H9 (cell line): ENCODE results near the gene ASCC1. TPM values are rescaled to one million over a fixed set of nuclear protein-coding genes. Genes with fewer than 3 reads are reported as not detected.

Source experiments
- DNase-seq: peaks from one replicate; pipeline ENCODE4 v3.0.0-alpha.2; 2017
- H2AFZ ChIP-seq: one replicate; pipeline ENCODE4 v1.6.1; 2013; ENCODE audit warnings: mild to moderate bottlenecking, low read length, control low read depth, moderate library complexity
- H2AK5ac ChIP-seq: 2 replicates; pipeline ENCODE4 v1.6.1; 2013; ENCODE audit warnings: low read length, control low read depth, mixed read lengths; ENCODE audit not compliant: insufficient read length
- H2BK120ac ChIP-seq: one replicate; pipeline ENCODE4 v1.6.1; 2013; ENCODE audit warnings: low read depth, mild to moderate bottlenecking, low read length, control low read depth, inconsistent platforms; ENCODE audit not compliant: poor library complexity, severe bottlenecking
- H2BK12ac ChIP-seq: 2 replicates; pipeline ENCODE4 v1.6.1; 2013; ENCODE audit warnings: low read length, control low read depth, mixed read lengths, low read depth; ENCODE audit not compliant: insufficient read length
- H2BK15ac ChIP-seq: 2 replicates; pipeline ENCODE4 v1.6.1; 2013; ENCODE audit warnings: low read depth, low read length, control low read depth
- H2BK20ac ChIP-seq: one replicate; pipeline ENCODE4 v1.6.1; 2013; ENCODE audit warnings: low read depth, mild to moderate bottlenecking, low read length, control low read depth, inconsistent platforms; ENCODE audit not compliant: poor library complexity, severe bottlenecking
- H2BK5ac ChIP-seq: 2 replicates; pipeline ENCODE4 v1.6.1; 2013; ENCODE audit warnings: low read length, control low read depth, mixed read lengths; ENCODE audit not compliant: insufficient read length
- H3K14ac ChIP-seq: 2 replicates; pipeline ENCODE4 v1.6.1; 2013; ENCODE audit warnings: low read length, control low read depth; ENCODE audit not compliant: insufficient read depth
- H3K18ac ChIP-seq: 2 replicates; pipeline ENCODE4 v1.6.1; 2013; ENCODE audit warnings: low read depth, mild to moderate bottlenecking, mixed read lengths, low read length, control low read depth; ENCODE audit not compliant: insufficient read length
- H3K23ac ChIP-seq: 2 replicates; pipeline ENCODE4 v1.6.1; 2013; ENCODE audit warnings: low read length, control low read depth, mixed read lengths, low read depth; ENCODE audit not compliant: insufficient read length
- H3K23me2 ChIP-seq: 2 replicates; pipeline ENCODE4 v1.6.1; 2013; ENCODE audit warnings: low read depth, mild to moderate bottlenecking, mixed read lengths, low read length, control low read depth; ENCODE audit not compliant: insufficient read length, poor library complexity, severe bottlenecking
- H3K27ac ChIP-seq: 2 replicates; pipeline ENCODE4 v1.5.1; 2013; ENCODE audit warnings: low read length, control low read depth, mixed read lengths, low read depth; ENCODE audit not compliant: insufficient read length
- H3K27me3 ChIP-seq: 2 replicates; pipeline ENCODE4 v1.6.1; 2013; ENCODE audit warnings: low read length, control low read depth, inconsistent platforms; ENCODE audit not compliant: insufficient read depth
- H3K4ac ChIP-seq: 2 replicates; pipeline ENCODE4 v1.6.1; 2013; ENCODE audit warnings: low read depth, mild to moderate bottlenecking, control low read depth, inconsistent platforms, low read length, moderate library complexity
- H3K4me1 ChIP-seq: 2 replicates; pipeline ENCODE4 v1.6.1; 2013; ENCODE audit warnings: low read length, control low read depth, inconsistent platforms; ENCODE audit not compliant: insufficient read depth
- H3K4me2 ChIP-seq: 2 replicates; pipeline ENCODE4 v1.6.1; 2013; ENCODE audit warnings: low read length, control low read depth, mixed read lengths; ENCODE audit not compliant: insufficient read length, insufficient read depth
- H3K56ac ChIP-seq: 2 replicates; pipeline ENCODE4 v1.6.1; 2013; ENCODE audit warnings: low read depth, mild to moderate bottlenecking, mixed read lengths, low read length, control low read depth; ENCODE audit not compliant: insufficient read length
- H3K79me1 ChIP-seq: 2 replicates; pipeline ENCODE4 v1.6.1; 2013; ENCODE audit warnings: low read depth, mild to moderate bottlenecking, moderate library complexity, low read length, control low read depth, inconsistent platforms; ENCODE audit not compliant: insufficient read depth, poor library complexity, severe bottlenecking
- H3K79me2 ChIP-seq: 2 replicates; pipeline ENCODE4 v1.6.1; 2013; ENCODE audit warnings: low read length, control low read depth, inconsistent platforms; ENCODE audit not compliant: insufficient read depth
- H3K9ac ChIP-seq: 2 replicates; pipeline ENCODE4 v1.6.1; 2013; ENCODE audit warnings: low read length, control low read depth, mixed read lengths; ENCODE audit not compliant: insufficient read length; ENCODE audit errors: extremely low read depth
- H3K9me3 ChIP-seq: one replicate; pipeline ENCODE4 v1.6.1; 2013; ENCODE audit warnings: low read depth, low read length, inconsistent platforms; ENCODE audit not compliant: control insufficient read depth
- H3T11ph ChIP-seq: one replicate; pipeline ENCODE4 v1.6.1; 2013; ENCODE audit warnings: mild to moderate bottlenecking, low read length, control low read depth, inconsistent platforms
- H4K20me1 ChIP-seq: one replicate; pipeline ENCODE4 v1.6.1; 2013; ENCODE audit not compliant: control insufficient read depth, insufficient read length, insufficient read depth
- H4K5ac ChIP-seq: 2 replicates; pipeline ENCODE4 v1.6.1; 2013; ENCODE audit warnings: low read depth, mild to moderate bottlenecking, mixed read lengths, low read length, control low read depth; ENCODE audit not compliant: insufficient read length
- H4K8ac ChIP-seq: replicated peaks from 2 replicates; pipeline ENCODE4 v1.6.1; 2013; ENCODE audit warnings: low read length, control low read depth, mixed read lengths, low read depth; ENCODE audit not compliant: insufficient read length
- H4K91ac ChIP-seq: 2 replicates; pipeline ENCODE4 v1.6.1; 2013; ENCODE audit warnings: low read depth, mild to moderate bottlenecking, moderate library complexity, mixed read lengths, low read length, control low read depth; ENCODE audit not compliant: insufficient read length
- H3K27ac Mint-ChIP-seq, 3 experiments: 2 replicates in 2 of 3; 3 replicates in 1 of 3; pipeline ENCODE4 v1.8.0; 2020 to 2021; ENCODE audit warnings: mixed read lengths in 3 of 3, mild to moderate bottlenecking in 1 of 3, moderate library complexity in 1 of 3
- H3K27me3 Mint-ChIP-seq: 2 replicates; pipeline ENCODE4 v1.8.0; 2021; ENCODE audit warnings: low read depth, mild to moderate bottlenecking, moderate library complexity, mixed read lengths
- H3K36me3 Mint-ChIP-seq, 3 experiments: 2 replicates in 2 of 3; 3 replicates in 1 of 3; pipeline ENCODE4 v1.8.0; 2020 to 2021; ENCODE audit warnings: low read depth in 3 of 3, mixed read lengths in 3 of 3; ENCODE audit not compliant: insufficient read depth in 1 of 3
- H3K4me1 Mint-ChIP-seq, 2 experiments: 2 replicates each; pipeline ENCODE4 v1.8.0; 2020; ENCODE audit warnings: mixed read lengths in 2 of 2
- H3K4me3 Mint-ChIP-seq, 2 experiments: 2 replicates in 1 of 2; 3 replicates in 1 of 2; pipeline ENCODE4 v1.8.0; 2020 to 2021; ENCODE audit warnings: mild to moderate bottlenecking in 2 of 2, mixed read lengths in 2 of 2, moderate library complexity in 1 of 2
- H3K9me3 Mint-ChIP-seq, 2 experiments: 2 replicates in 1 of 2; 3 replicates in 1 of 2; pipeline ENCODE4 v1.8.0; 2020; ENCODE audit warnings: mild to moderate bottlenecking in 2 of 2, mixed read lengths in 2 of 2, moderate library complexity in 1 of 2
- WGBS: extraction: QIAGEN DNeasy Blood & Tissue Kit; methylation state at CpG from one replicate; pipeline ENCODE4 v1.1.7; 2013; ENCODE audit warnings: missing lambda C conversion rate, low lambda C conversion rate, mixed read lengths; ENCODE audit not compliant: insufficient read length; ENCODE audit errors: extremely low coverage; 5-methylcytosine and 5-hydroxymethylcytosine counted together
- total RNA-seq: library from RNA; stranded (reverse); gene quantifications from 2 replicates; pipeline ENCODE4 v1.2.1, GENCODE V29; 2021
- TF ChIP-seq, protein P1 (sequence below): fragments of 200-600 bp; sonication (generic); conservative IDR thresholded peaks from 3 replicates; pipeline ENCODE4 v1.8.0; 2021; ENCODE audit warnings: antibody characterized with exemption, mild to moderate bottlenecking

ASCC1 gene
- total RNA-seq, 1 experiment from 2014 or later: 41.2 TPM

DNA sequence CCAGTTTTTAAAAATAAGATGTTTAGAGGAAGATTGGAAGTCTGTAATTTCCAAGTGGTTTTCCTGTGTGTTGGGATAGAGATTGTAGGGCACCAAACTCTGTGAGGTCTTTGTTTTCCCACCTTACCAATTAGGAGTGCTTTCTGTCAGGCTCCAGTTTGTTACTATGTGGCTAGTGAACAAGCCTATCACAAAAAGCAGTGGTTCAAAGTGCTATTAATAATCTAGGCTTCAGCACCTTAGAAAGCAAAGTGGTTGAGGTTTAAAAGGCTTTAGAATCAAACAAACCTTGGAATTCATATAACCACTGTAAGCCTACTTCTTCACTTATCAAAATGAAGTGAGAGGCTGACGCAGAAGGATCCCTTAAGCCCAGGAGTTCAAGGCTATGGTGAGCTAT, 11.4 kb downstream of the ASCC1 start:
- H3K56ac ChIP-seq: no peak overlapping the region
- no peaks in the 10 kb centered on the region for H3K79me2 ChIP-seq
- no peak overlapping the region for H2BK120ac ChIP-seq
- no peaks in the 10 kb centered on the region for H3K79me1 ChIP-seq
- no peak overlapping the region for H3K14ac ChIP-seq
- H3K4me2 ChIP-seq: no peak overlapping the region
- no peak overlapping the region for H3K9ac ChIP-seq
- H3K4me1 Mint-ChIP-seq: no peaks in the 10 kb centered on the region
- no CpG with 5 or more reads among the region's 1 CpG for WGBS
- no peak overlapping the region for H4K5ac ChIP-seq
- H3T11ph ChIP-seq: no peak overlapping the region
- H3K27me3 ChIP-seq: no peaks in the 10 kb centered on the region
- H2BK20ac ChIP-seq: no peak overlapping the region
- H3K27me3 Mint-ChIP-seq: no peaks in the 10 kb centered on the region
- no peak overlapping the region for H4K8ac ChIP-seq
- H2BK15ac ChIP-seq: no peak overlapping the region
- H2BK5ac ChIP-seq: no peak overlapping the region
- no peak overlapping the region for H3K23ac ChIP-seq
- H3K9me3 ChIP-seq: no peaks in the 10 kb centered on the region
- TF ChIP-seq, protein P1, sequence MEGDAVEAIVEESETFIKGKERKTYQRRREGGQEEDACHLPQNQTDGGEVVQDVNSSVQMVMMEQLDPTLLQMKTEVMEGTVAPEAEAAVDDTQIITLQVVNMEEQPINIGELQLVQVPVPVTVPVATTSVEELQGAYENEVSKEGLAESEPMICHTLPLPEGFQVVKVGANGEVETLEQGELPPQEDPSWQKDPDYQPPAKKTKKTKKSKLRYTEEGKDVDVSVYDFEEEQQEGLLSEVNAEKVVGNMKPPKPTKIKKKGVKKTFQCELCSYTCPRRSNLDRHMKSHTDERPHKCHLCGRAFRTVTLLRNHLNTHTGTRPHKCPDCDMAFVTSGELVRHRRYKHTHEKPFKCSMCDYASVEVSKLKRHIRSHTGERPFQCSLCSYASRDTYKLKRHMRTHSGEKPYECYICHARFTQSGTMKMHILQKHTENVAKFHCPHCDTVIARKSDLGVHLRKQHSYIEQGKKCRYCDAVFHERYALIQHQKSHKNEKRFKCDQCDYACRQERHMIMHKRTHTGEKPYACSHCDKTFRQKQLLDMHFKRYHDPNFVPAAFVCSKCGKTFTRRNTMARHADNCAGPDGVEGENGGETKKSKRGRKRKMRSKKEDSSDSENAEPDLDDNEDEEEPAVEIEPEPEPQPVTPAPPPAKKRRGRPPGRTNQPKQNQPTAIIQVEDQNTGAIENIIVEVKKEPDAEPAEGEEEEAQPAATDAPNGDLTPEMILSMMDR: no peak
- no peaks in the 10 kb centered on the region for H3K4me1 ChIP-seq
- peaks cover 3 to 44% (median 28%) of the 10 kb centered on the region in 3 experiments; a peak in 6 of 7 replicates for H3K36me3 Mint-ChIP-seq
- H2AFZ ChIP-seq: no peak overlapping the region
- H4K91ac ChIP-seq: no peak overlapping the region
- H3K23me2 ChIP-seq: no peaks in the 10 kb centered on the region
- H2AK5ac ChIP-seq: no peak overlapping the region
- H2BK12ac ChIP-seq: no peak overlapping the region
- DNase-seq: no peak
- no peak overlapping the region for H3K27ac ChIP-seq
- no peaks in the 10 kb centered on the region for H4K20me1 ChIP-seq
- H3K4ac ChIP-seq: no peak overlapping the region
- H3K27ac Mint-ChIP-seq: no peak overlapping the region
- no peak overlapping the region for H3K4me3 Mint-ChIP-seq
- no peaks in the 10 kb centered on the region for H3K9me3 Mint-ChIP-seq
- no peak overlapping the region for H3K18ac ChIP-seq
